Stimulated activated CD4-positive, alpha-beta T cell treated with anti-CD3 and anti-CD28 coated beads, Interleukin-12 subunit alpha, Interleukin-12 subunit beta, amount 100 ng/mL, for 4 hours (primary cell): ENCODE results near the gene ZNF232.
"Not testable (repeated sequence)": the region's sequence is repeated elsewhere in the genome, so short reads cannot be mapped to it uniquely, and the experiment has no call there.

Source experiments
- DNase-seq: peaks from one replicate; pipeline ENCODE4 v3.0.0-alpha.2; 2020

ZNF232 gene

GRCh38 chr17:5128905-5129535 is 17.3 kb upstream of the ZNF232 start:
- no peak for DNase-seq

GRCh38 chr17:5128387-5128786 is 16.7 kb upstream of the ZNF232 start:
- not testable (repeated sequence) for DNase-seq

GRCh38 chr17:5127910-5128309 is 16.2 kb upstream of the ZNF232 start:
- no peak for DNase-seq

- no peak for DNase-seq
These were observed 15.2 kb upstream of the ZNF232 start for GRCh38 chr17:5126719-5127488.

- not testable (repeated sequence) for DNase-seq
These were observed 13.2 kb upstream of the ZNF232 start for GRCh38 chr17:5124896-5125295.

GRCh38 chr17:5124125-5124760 is 12.6 kb upstream of the ZNF232 start:
- not testable (repeated sequence) for DNase-seq

- no peak for DNase-seq
These were observed 11.9 kb upstream of the ZNF232 start for GRCh38 chr17:5123343-5124124.

- no peak for DNase-seq
These were observed 11.1 kb upstream of the ZNF232 start for GRCh38 chr17:5122586-5123342.

- not testable (repeated sequence) for DNase-seq
These were observed 10.4 kb upstream of the ZNF232 start for GRCh38 chr17:5122056-5122455.

GRCh38 chr17:5121186-5121841 is 9.6 kb upstream of the ZNF232 start:
- no peak for DNase-seq

- DNase-seq, result not testable (repeated sequence)
These were observed 8.9 kb upstream of the ZNF232 start for GRCh38 chr17:5120436-5121185.

GRCh38 chr17:5120036-5120435 is 8.4 kb upstream of the ZNF232 start:
- DNase-seq, result no peak

- no peak for DNase-seq
These were observed 6.5 kb upstream of the ZNF232 start for GRCh38 chr17:5118219-5118618.

- DNase-seq, result no peak
These were observed 4.3 kb upstream of the ZNF232 start, which contains the start of gene USP6 for GRCh38 chr17:5115673-5116651. Gene USP6 (plus strand): TSS chr17:5116032. CDS start chr17:5130368, 14,336 bp downstream.

- no peak for DNase-seq
These were observed 862 bp downstream of the ZNF232 start for GRCh38 chr17:5110816-5111215.

GRCh38 chr17:5100832-5101231 is 10.8 kb downstream of the ZNF232 start:
- DNase-seq, result no peak

- DNase-seq, result no peak
These were observed 12.4 kb downstream of the ZNF232 start for GRCh38 chr17:5099271-5099670.

- DNase-seq, result peak; percentile 31
These were observed 14.4 kb downstream of the ZNF232 start for GRCh38 chr17:5097101-5097834.

- DNase-seq, result no peak
These were observed 15.0 kb downstream of the ZNF232 start for GRCh38 chr17:5096731-5097100.
